Peyer's patch (tissue), 4 donors: Measurements from ENCODE around the gene FAM120A. TPM values are rescaled to one million over a fixed set of nuclear protein-coding genes. Genes with fewer than 3 reads are reported as not detected.

Experiments
- DNase-seq, 3 donors: peaks; one replicate each; pipeline ENCODE4 v3.0.0-alpha.2; 2017 to 2019
- H3K27ac ChIP-seq, 4 donors: fragments of 200-600 bp; sonication (generic); one replicate each; pipeline ENCODE4 v1.5.1; 2016 to 2019
- H3K27me3 ChIP-seq, 2 donors: fragments of 200-600 bp; sonication (generic); one replicate each; pipeline ENCODE4 v1.5.1; 2019
- H3K36me3 ChIP-seq, 3 donors: fragments of 200-600 bp; sonication (generic); one replicate each; pipeline ENCODE4 v1.5.1; 2016 to 2019
- H3K4me1 ChIP-seq, 4 donors: fragments of 200-600 bp; sonication (generic); one replicate each; pipeline ENCODE4 v1.5.1; 2016 to 2019
- H3K4me3 ChIP-seq, 4 donors: fragments of 200-600 bp; sonication (generic); 1 replicate in 3 of 4; 2 replicates in 1 of 4; pipeline ENCODE4 v1.5.1; 2016 to 2019; ENCODE audit warnings: mild to moderate bottlenecking in 1 of 4
- H3K9me3 ChIP-seq, 4 donors: fragments of 200-600 bp; sonication (generic); one replicate each; pipeline ENCODE4 v1.5.1; 2016 to 2019; ENCODE audit warnings: mild to moderate bottlenecking in 1 of 4
- POLR2A ChIP-seq, 2 donors: fragments of 450-650 bp; IDR thresholded peaks; one replicate each; pipeline ENCODE4 v1.5.1; 2017; ENCODE audit warnings: antibody characterized with exemption in 2 of 2, mild to moderate bottlenecking in 2 of 2, moderate library complexity in 2 of 2
- total RNA-seq, 4 donors: library from RNA; depleted of rRNA; stranded (reverse); fragments of >200 nt; gene quantifications; one replicate each; pipeline ENCODE4 v1.1.0, GENCODE V29; 2016
- TF ChIP-seq, protein P1 (sequence below), 6 experiments: fragments of 450-650 bp in 4 of 6; fragments of 200-600 bp in 2 of 6; sonication (generic) in 1 of 6; IDR thresholded peaks; one replicate each; pipeline ENCODE4 v1.5.1; 2017 to 2019; ENCODE audit warnings: antibody characterized with exemption in 6 of 6, mild to moderate bottlenecking in 3 of 6, moderate library complexity in 1 of 6

Gene FAM120A
- total RNA-seq, 4 donors from 2014 or later: 128 to 159 (median 136) TPM

DNA sequence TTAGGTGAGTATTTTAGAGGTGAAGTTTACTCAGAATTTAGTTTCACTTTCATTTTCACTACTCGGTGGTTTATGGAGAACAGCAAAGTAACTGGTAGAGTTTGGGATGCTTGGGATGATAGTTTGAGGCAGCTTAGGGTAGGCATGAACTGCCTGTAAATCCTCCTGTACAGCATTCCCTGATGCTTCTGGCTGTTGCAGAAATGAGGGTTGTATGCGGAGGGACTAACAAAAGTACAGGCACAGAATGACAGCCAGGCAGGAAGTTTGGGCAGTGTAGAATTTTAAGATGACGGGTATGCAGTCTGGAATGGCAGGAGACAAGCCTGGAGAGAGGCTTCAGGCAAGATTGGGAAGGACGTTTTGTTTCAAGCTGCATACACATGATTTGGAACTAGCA is 49.9 kb downstream of the FAM120A start:
- Histone ChIP-seq H3K27me3 (no peaks in the 10 kb centered on the region), H3K9me3 (no peaks in the 10 kb centered on the region), H3K36me3 (peaks cover 0 to 51% (median 0%) of the 10 kb centered on the region in 3 donors), H3K4me1 (peaks cover 0 to 13% (median 4%) of the 10 kb centered on the region in 4 donors), H3K4me3 (peak overlapping the region in 2 of 4 donors; percentile 24 to 28), H3K27ac (peak overlapping the region; percentile 19 to 39 (median 33))
- no peak for DNase-seq
- TF ChIP-seq POLR2A (IDR thresholded peaks at IDR 0.05): no peak
- TF ChIP-seq, protein P1, sequence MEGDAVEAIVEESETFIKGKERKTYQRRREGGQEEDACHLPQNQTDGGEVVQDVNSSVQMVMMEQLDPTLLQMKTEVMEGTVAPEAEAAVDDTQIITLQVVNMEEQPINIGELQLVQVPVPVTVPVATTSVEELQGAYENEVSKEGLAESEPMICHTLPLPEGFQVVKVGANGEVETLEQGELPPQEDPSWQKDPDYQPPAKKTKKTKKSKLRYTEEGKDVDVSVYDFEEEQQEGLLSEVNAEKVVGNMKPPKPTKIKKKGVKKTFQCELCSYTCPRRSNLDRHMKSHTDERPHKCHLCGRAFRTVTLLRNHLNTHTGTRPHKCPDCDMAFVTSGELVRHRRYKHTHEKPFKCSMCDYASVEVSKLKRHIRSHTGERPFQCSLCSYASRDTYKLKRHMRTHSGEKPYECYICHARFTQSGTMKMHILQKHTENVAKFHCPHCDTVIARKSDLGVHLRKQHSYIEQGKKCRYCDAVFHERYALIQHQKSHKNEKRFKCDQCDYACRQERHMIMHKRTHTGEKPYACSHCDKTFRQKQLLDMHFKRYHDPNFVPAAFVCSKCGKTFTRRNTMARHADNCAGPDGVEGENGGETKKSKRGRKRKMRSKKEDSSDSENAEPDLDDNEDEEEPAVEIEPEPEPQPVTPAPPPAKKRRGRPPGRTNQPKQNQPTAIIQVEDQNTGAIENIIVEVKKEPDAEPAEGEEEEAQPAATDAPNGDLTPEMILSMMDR (IDR thresholded peaks at IDR 0.05): no peak

DNA sequence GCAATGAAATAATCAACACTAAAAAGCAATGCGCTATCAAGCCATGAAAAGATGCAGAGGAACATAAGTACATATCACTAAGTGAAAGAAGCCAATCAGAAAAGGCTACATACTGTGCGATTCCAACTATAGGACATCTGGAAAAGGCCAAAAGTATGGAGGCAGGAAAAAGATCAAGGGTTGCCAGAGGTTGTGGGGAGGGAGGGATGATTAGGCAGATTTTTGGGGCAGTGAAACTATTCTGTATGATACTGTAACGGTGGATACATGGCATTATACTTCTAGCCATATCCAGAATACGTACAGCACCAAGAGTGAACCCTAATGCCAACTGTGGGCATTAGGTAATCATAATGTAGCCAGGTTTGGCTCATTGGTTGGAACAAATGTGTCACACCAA is 51.9 kb downstream of the FAM120A start:
- TF ChIP-seq POLR2A (IDR thresholded peaks at IDR 0.05): no peak
- TF ChIP-seq, protein P1 (IDR thresholded peaks at IDR 0.05): no peak
- H3K27me3 ChIP-seq: no peaks in the 10 kb centered on the region
- no peak overlapping the region for H3K4me3 ChIP-seq
- H3K36me3 ChIP-seq: peaks cover 0 to 31% (median 0%) of the 10 kb centered on the region in 3 donors
- peaks cover 0 to 16% (median 4%) of the 10 kb centered on the region in 4 donors for H3K4me1 ChIP-seq
- H3K27ac ChIP-seq: no peak overlapping the region
- H3K9me3 ChIP-seq: no peaks in the 10 kb centered on the region
- DNase-seq: no peak

DNA sequence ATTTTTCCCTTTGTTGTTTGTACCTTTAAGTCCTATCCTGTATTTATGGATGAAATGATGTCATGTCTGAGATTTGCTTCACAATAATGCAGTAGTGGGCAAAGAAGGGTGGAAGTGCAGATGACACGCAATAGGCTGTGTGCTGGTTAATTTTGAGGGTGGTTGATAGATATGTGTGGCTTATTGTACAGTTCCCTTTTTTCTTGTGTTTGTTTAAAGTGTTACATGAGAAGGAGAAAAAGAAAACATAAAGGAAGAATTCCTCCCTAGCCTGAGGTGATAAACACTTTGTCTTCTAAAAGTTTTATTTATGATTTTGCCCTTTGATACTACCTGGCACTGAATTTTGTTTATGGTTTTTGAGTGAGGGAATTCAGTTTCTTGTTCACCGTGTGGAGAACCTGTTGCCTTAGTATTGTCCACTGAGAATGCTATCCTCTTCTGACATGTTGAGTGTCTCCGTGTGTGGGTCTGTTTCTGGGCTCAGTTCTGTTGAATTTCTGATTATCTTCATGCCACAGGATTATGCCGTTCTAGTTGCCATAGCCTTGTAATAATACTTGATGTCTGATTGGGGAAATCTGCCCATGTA is 54.2 kb downstream of the FAM120A start:
- peak overlapping the region in 3 of 4 donors; percentile 17 to 41 (median 38) for H3K27ac ChIP-seq
- no peaks in the 10 kb centered on the region for H3K9me3 ChIP-seq
- peaks cover 0 to 15% (median 0%) of the 10 kb centered on the region in 3 donors for H3K36me3 ChIP-seq
- TF ChIP-seq, protein P1 (IDR thresholded peaks at IDR 0.05): no peak
- no peak for TF ChIP-seq POLR2A (IDR thresholded peaks at IDR 0.05)
- H3K27me3 ChIP-seq: no peaks in the 10 kb centered on the region
- no peak for DNase-seq
- H3K4me1 ChIP-seq: peaks cover 0 to 19% (median 4%) of the 10 kb centered on the region in 4 donors
- H3K4me3 ChIP-seq: no peak overlapping the region

DNA sequence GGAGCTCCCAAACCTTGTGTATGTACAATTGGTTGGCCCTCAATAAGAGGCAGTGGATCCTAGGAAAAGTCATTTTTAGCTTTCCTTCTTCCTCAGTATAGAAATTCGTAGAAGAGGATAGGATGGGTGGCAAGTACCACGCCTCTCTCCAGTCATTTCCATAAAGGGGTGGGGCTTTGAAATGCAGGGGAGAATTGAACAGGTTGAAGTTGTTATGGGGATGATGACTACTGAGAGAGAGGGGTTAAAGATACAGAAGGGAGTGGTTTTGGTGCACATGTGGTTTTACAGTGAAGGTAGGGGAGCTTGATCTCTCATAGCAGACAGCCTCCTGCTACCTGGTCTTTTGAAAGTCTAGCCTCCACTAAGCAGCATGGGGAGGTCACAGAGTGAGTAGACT is 56.3 kb downstream of the FAM120A start:
- TF ChIP-seq POLR2A (IDR thresholded peaks at IDR 0.05): no peak
- TF ChIP-seq, protein P1 (IDR thresholded peaks at IDR 0.05): no peak
- Histone ChIP-seq H3K4me1 (peaks cover 0 to 18% (median 3%) of the 10 kb centered on the region in 4 donors), H3K36me3 (peaks cover 0 to 10% (median 0%) of the 10 kb centered on the region in 3 donors), H3K27me3 (no peaks in the 10 kb centered on the region), H3K27ac (no peak overlapping the region), H3K9me3 (no peaks in the 10 kb centered on the region), H3K4me3 (no peak overlapping the region)
- DNase-seq: no peak

DNA sequence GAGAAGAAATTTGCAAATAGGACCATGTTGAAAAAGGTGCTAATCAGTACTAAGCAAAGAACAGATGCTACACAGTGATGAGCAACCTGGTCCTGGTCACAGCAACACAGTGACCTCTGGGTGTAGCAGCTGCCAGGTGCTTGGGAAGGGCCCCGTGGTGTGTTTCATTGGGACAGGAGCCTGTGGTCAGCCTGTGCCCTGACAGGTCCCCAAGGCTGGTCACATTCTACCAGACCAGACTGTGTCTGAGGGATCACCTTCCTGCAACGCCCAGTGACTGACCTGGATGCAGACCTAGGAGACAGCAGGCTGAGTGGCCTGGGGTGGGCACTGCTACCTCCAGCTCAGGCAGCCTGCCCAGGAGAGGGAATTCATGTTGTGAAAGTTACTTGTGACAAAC is 56.7 kb downstream of the FAM120A start:
- TF ChIP-seq, protein P1 (IDR thresholded peaks at IDR 0.05): no peak
- TF ChIP-seq POLR2A (IDR thresholded peaks at IDR 0.05): no peak
- Histone ChIP-seq H3K4me1 (peaks cover 0 to 18% (median 3%) of the 10 kb centered on the region in 4 donors), H3K4me3 (no peak overlapping the region)

More for the DNA sequence above, 56.7 kb downstream of the FAM120A start:
- no peaks in the 10 kb centered on the region for H3K27me3 ChIP-seq
- no peak overlapping the region for H3K27ac ChIP-seq
- no peak for DNase-seq
- H3K9me3 ChIP-seq: no peaks in the 10 kb centered on the region
- H3K36me3 ChIP-seq: peaks cover 0 to 6% (median 0%) of the 10 kb centered on the region in 3 donors
